Measurements from ENCODE around the gene DENND5A.
"Not testable (repeated sequence)": the region's sequence is repeated elsewhere in the genome, so short reads cannot be mapped to it uniquely, and the experiment has no call there.

DENND5A gene

DNA sequence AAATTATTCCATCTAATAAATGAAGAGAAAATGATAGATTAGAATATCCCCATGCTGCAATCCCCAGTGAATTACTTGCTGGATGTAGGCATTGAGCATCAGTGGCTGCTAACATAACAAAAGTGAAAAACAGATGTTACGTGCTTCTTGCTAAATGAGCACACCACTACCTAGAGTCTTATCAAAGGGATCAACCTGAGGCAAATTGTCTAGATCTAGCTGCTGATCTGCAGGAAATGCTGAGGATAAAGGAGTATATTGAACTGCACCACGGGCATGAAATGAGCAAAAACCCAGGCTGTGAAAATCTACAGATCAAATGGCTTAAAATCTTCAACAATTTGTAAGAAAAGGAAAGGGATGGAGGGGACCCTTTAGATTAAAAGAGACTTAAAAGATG is 128.4 kb downstream of the DENND5A start:
- DNase-seq, result no peak

DNA sequence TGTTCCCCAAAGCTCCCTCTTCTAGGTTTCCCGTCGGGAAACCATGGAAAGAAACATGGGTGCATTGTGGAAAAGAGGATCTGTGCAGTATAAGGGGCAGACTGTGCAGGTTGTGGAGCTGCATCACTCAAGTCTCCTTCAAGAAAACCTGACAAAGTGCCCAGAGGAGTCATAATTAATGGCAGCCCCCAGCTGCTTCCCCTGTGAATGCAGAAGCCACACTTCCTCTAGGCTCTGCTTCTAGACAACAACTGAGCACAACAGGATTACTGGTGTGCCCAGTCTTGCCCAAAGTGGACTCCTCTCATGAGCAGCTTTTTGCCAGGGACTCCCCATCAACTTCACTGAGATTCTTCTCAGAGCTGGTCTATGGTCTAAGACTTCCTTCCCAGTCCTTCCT is 131.2 kb downstream of the DENND5A start:
- DNase-seq, result no peak

DNA sequence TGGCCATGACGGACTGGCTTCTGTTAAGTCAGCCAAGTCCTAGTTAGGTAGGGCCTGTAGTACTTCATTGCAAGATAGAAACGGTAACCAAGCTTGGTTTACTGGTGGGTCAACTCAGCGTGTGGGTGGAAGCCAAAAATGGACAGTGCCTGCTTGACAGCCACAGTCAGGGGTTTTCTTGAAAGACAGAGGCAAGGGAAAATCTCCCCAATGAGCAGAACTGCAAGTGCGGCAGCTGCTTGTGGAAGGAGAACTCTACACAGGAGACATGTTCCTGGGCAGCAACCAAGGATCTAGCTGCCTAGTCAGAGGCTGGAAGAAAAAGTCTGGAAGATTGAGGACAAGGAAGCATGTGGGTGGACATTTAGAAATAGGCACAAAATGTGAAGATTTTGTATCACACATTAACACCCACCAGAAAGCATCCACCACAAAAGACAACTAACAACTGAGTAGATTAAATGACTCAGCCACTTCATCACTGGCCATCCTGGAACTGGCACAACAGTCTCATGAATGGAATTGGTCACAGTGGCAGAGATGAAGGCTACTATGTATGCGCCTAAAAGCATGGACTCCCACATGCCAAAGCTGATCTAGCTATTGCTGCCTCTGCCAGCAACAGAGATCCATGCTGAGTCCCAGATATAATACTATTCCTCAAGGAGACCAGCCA is 132.8 kb downstream of the DENND5A start:
- DNase-seq, result no peak

DNA sequence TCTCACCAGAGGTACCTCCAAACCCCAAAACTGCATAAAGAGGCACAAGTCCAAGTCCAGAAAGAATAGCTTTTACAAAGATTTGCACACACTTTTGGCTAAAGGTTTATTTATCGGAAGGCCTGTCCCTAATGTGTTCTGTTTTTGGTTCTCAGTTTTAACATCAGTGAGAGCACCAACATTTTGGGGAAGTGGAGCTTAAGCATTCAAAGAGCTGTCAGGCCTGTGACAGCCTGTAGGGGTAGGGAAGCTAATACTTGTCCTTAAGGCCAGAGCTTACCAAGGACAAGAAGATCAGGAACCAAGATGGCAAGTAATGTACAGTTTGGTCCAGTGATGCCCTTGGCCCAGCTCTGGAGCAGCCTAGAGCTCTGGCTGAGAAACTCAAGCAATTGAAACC is 134.9 kb downstream of the DENND5A start:
- DNase-seq, result no peak

DNA sequence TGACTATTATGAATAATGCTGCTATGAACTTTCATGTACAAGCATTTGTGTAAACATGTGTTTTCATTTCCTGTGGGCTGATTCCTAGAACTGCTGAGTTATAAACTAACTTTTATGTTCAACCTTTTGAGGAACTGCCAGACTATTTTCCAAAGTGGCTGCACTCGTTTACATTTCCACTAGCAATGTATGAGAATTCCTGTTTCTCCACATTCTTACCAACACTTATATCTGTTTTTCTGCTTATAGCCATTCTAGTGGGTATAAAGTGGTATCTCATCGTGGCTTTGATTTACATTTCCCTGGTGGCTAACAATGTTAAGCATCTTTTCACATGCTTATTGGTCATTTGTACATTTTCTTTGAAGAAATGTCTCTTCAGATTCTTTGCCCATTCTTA is 138.5 kb downstream of the DENND5A start:
- DNase-seq, result no peak

DNA sequence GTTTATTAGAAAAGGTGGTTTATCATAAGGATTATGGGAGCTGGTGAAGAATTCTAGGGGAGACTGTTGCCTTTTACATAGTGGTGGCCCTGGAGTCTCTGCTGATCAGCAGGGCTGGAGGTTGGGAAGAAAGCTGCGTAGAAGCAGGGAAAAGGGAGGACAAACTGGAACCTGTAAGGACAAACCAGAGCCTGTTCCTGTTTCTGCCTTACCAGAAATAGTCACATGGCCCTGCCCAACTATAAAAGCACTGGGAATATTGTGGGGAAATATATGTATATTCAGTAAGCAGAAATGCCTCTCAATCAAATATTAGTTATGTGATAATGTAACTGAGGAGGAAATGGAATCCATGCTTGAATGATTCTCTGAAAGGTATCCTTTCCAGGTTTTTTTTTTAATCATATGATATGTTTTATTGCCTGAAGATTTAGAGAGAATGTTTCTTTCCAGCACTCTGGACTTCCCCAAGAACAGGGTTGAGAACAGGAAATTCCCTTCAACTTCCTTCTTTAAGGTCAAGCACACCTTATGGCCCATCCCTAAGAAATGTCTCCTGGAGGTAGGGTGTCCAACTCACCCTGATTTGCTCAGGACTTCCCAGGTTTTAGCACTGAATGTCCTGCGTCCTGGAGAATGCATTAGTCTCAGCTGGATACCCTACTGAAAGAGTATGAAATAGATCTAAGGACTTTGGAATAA is 139.8 kb downstream of the DENND5A start:
- no peak for DNase-seq

DNA sequence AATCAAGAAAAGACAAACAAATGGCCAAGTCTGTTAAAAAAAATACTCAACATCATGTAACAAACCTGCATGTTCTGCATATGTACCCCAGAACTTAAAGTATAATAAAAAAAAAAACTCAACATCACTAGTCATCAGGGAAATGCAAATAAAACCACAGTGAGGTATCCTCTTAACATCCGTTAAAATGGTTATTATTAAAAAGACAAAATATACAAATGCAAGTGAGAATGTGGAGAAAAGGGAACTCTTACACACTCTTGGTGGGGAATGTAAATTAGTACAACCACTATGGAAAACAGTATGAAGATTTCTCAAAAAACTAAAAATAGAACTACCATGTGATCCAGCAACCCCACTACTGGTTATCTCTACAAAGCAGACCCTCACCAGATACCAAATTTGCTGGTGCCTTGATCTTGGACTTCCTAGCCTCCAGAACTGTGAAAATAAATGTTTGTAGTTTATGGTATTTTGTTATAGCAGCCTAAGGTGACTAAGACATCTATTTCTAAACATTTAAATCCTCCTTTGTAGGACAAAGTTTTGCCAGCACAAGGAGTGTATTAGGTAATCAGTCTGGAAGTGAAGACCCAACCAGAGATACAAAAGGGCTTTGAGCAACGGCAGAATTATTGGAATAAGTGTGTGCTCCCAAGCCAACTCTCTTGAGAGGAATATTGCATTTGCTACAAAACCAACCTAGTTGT is 141.4 kb downstream of the DENND5A start:
- DNase-seq, result no peak

DNA sequence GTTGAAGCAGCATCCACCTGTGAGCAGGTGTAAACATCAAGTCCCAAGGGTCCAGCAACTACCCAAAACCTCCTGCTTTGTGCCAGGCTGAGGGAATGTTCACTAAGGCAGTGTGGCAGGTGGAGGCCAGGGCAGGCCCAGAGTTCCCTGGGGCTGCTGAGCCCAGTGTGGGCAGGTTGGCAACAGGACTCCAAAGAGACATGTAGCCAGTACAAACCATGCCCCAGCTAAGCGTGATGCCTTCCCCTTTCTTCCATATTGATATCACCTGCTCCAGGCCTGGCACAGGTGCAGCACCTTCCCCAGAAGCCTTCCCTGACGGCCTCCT is 143.7 kb downstream of the DENND5A start:
- no peak for DNase-seq

DNA sequence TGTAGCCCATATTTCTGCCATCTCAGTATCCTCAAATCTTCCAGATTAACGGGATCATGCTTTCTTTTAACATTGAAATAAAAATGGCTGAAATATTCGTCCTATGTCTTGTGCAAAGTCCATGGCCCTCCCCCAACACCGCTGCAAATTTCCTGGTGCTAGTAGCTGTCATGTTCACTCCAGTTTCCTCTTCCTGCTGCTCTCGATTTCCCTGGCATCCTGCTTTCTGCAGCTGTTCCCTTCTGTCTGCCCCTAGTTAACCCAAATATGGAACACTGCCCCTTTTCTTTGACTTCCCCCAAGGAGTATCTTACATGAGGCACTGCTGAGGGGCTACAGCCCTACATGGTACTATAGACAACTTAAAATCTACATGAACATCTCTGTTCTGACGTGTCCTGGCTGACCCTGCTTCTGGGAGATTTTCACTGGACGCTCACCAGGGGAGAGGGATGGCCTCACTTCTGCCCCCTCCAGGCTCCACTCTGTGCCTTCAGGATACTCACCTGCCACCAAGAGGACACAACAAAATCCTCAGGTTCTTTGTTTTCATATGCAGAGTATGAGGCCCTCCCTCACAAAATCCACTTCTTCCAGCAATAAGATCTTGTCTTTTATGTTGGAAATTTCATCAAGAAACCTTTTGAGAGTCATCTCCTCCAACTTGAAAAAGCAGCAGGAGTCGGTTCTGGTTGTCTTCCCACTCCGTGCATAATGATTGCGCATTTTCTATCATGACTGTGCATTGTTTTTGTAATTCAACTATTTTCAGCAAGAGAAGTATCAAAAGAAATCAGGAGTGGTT is 144.3 kb downstream of the DENND5A start:
- DNase-seq, result no peak

DNA sequence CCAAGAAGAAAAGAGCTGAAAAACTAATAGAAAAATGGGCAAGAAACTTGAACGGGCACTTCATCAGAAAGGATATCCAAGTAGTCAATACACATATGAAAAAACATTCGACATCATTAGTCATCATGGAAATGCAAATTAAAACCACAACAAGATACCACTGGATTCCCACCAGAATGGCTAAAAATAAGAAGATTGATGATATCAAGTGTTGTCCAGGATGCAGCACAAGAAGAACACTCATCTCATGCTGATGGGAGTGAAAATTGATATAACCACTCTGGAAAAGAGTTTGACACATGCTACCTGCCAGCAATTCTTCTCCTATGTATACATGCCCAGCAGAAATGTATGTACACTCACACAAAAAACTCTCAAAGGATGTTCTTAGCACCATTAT is 146.9 kb downstream of the DENND5A start:
- no peak for DNase-seq

DNA sequence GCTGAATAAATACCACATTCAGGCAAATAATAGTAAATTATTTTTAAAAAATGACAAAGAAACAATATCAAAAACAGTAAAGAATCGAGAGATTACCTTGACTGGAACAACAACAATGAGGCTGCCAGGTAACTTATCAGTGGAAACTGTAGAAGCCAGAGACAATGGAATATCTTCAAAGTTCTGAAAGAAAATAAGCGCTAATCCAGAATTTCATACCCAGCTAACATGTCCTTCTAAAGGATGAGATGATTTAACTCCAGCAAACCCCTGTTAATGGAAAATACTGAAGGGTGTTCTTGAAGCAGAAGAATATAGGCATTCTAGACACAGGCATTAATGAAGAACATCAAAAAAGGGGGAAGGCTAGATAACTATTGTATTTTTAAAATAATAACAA is 153.1 kb downstream of the DENND5A start:
- DNase-seq, result no peak

DNA sequence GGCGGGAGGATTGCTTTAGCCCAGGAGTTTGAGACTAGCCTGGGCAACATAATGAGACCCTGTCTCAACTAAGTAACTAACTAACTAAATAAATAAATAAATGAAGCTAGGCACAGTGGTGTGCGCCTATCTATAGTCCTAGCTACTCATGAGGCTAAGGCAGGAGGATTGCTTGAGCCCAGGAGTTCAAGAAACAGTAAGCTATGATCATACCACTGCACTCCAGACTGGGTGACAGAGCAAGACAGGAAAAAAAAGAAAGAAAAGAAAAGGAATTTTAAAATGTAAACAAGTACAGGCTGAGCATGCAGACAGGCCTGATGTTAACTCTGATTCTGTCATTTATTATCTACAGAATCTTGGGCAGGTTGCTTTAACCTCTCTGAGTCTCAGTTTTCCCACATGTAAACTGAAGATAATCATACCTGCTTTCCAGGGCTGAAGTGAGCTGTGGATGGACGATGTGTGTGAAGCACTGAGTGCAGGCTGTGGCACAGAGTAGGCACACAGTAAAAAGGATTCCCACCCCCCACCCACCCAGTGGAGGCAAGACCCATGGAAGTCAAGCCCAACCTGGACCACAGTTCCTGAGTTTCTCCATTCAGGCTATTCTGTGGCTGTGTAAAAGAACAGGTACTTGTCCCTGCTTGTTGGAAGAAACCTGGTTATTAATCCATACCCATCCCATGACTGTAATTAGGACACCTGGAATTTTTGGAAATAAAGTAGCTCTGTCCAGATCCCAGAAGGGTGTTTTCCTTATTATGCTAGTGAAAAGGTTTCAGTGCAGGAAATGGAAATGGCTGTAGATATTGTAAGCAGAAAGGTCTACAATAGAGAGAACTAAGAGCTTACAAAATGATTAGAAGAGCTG is 155.1 kb downstream of the DENND5A start:
- DNase-seq, result no peak

DNA sequence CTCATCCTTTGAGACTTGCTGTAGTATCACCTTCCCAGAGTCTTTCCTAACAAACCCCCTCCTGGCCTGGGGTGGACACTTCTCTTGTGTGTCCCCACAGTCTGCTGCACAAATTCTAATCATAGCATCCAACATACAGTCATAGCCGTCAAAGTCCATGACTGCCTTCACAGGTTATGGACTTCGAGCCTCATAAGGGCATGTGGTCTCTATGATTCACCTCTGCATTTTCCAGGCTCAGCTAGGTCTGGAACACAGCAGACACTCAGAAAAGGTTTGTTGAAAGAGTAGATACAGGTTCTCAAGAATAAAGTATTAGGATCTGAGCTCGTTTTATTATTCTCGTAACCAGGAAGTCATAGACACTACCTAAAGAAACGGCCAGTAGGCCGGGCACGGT is 160.6 kb downstream of the DENND5A start:
- no peak for DNase-seq

DNA sequence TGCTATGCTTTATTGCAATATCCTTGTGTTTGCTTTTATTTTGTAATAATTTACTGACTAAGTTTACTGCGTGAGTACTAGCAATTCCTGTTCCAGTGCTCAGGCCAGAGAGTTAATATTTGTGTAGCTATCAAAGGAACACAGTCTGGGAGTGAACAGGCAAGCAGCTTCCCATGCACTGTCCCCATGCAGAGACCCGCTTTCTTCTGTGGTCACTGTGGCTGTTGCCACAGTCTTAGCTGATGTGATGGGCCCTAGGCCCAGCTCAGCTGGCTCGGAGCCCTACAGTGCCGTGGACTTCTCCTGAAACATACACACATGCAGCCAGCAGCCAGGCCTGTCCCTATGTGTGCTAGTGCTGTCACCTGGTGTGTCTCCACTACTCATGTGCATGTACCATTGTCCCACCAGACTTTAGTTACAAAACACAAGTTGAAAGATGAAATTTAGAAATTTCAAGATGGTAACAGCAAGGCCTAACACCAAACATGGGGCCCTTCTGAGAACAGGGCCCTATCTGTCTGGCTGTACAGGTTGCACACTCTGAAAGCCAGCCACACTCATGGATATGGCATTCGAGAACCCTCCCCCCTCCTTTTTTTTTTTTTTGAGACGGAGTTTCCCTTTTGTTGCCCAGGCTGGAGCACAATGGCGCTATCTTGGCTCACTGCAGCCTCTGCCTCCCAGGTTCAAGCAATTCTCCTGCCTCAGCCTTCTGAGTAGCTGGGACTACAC is 161.4 kb downstream of the DENND5A start:
- DNase-seq, result no peak

DNA sequence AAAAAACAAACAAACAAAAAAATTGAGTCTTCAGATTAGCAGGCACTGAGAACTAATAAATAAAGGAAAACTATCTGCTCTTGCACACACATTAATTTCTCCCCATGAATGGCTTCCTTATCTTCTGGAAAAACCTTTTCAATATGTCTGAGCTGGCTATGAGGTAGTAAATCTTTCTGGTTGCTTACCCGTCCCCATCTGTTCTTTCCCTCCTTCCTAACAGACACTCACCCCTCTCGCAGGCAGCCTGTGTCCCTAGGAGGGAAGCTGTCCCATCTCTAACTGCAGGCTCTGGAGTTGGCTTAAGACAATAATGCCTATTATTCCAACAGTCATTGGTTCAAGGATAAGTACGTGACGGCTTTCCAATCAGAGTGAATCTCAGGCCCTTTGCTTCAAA is 165.5 kb downstream of the DENND5A start:
- DNase-seq, result no peak

DNA sequence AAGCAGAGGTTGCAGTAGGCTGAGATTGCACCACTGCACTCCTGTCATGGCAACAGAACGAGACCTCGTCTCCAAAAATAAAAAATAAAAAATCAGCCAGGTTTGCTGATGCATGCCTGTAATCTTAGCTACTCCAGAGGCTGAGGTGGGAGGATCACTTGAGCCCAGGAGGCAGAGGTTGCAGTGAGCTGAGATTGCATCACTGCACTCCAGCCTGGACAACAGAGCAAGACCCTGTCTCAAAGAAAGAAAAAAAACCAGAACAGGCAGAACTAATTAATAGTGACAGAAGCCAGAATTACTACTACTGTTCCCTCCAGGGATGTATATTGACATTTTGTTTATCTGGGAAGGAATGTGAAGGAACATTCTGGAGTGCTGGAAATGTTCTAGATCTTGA is 166.7 kb downstream of the DENND5A start:
- DNase-seq, result not testable (repeated sequence)

DNA sequence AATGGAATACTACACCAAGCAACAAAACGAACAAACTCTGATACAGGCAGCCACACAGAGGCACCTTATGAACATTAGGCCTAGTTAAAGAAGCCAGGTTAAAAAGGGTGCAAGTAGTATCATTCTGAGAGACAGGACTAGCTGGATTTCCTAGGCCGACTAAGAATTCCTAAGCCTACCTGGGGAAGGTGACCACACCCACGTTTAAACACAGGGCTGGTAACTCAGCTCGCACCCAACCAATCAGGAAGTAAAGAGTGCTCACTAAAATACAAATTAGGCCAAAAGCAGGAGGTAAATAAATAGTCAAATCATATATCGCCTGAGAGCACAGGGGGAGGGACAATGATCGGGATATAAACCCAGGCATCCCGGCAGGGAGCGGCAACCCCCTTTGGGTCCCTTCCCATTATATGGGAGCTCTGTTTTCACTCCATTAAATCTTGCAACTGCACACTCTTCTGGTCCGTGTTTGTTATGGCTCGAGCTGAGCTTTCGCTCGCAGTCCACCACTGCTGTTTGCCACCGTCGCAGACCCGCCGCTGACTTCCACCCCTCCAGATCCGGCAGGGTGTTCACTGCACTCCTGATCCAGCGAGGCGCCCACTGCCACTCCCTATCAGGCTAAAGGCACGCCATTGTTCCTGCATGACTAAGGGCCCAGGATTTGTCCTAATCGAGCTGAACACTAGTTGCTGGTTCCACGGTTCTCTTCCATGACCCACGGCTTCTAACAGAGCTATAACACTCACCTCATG is 167.8 kb downstream of the DENND5A start:
- not testable (repeated sequence) for DNase-seq

DNA sequence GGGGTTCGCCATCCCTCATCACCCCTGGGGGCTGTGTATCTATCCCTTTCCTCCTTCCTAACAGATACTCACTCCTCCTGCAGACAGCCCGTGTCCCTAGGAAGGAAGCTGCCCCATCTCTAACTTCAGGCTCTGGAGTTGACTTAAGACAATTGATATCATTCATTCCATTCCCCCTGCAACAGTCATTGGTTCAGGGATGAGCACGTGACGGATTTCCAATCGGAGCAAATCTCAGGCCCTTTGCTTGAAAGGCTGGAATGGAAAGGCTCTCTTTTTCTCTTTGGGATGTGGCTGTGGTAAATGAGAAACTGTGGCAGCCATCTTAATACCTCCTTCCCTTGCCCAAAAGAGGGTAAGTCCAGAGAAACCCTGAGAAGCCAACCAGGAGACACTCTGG is 168.7 kb downstream of the DENND5A start:
- DNase-seq, result no peak

DNA sequence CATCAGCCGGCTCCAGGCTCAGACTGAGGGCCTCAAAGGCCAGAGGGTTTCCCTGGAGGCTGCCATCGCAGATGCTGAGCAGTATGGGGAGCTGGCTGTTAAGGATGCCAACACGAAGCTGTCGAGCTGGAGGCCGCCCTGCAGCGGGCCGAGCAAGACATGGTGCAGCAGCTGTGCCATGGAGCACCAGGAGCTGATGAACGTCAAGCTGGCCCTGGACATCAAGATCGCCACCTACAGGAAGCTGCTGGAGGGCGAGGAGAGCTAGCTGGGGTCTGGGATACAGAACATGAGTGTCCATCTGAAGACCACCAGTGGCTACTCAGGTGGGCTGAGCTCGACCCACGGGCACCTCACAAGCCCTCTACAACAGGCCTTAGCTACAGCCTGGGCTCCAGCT is 169.7 kb downstream of the DENND5A start:
- DNase-seq, result no peak

DNA sequence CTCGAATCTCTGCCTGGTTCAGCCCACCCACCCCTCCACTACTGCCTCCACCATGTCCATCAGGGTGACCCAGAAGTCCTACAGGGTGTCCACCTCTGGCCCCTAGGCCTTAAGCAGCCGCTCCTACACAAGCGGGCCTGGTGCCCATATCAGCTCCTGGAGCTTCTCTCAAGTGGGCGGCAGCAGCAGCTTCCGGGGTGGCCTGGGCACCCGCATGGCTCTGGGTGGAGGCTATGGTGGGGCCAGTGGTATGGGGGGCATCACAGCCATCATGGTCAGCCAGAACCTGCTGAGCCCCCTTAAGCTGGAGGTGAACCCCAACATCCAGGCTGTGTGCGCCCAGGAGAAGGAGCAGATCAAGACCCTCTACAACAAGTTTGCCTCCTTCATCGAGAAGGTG is 170.7 kb downstream of the DENND5A start:
- no peak for DNase-seq

Measured in NCI-H1105 treated with DMSO at 0.1 percent for 48 hours (cell line).